A673 (cell line): ENCODE data around the gene YWHAQ.

ENCODE experiments used
- EZH2 ChIP-seq: fragments of 200-600 bp; sonication (generic); IDR thresholded peaks from 2 replicates; pipeline ENCODE4 v1.6.1; 2017; ENCODE audit warnings: borderline replicate concordance, low read depth, mild to moderate bottlenecking, mixed read lengths, antibody characterized with exemption, low read length; ENCODE audit not compliant: poor library complexity, severe bottlenecking
- TF ChIP-seq, protein P1 (sequence below): fragments of 300-800, 200-600 bp; sonication (generic); conservative IDR thresholded peaks from 2 replicates; pipeline ENCODE4 v1.5.1; 2017; ENCODE audit warnings: low read depth, mild to moderate bottlenecking, antibody characterized with exemption, low read length, moderate library complexity, mixed read lengths

DNA sequence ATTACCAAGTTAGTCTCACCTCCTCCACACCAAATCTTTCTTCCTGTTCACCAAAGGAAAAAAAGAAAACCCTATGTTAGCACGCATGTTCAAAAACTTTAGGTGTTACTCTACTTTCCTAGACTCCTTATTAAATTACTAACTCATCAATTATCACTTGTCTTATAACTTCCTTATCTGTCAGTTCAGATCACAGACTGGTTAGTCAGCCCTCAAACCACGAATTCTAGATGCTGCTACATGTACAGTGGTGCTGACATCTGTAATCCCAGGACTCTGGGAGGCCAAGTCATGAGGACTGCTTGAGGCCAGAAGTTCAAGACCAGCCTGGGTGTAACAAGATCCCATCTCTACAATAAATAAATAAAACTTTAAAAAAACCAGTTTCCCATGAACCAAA, 3.5 kb downstream of the YWHAQ start:
- TF ChIP-seq, protein P1, sequence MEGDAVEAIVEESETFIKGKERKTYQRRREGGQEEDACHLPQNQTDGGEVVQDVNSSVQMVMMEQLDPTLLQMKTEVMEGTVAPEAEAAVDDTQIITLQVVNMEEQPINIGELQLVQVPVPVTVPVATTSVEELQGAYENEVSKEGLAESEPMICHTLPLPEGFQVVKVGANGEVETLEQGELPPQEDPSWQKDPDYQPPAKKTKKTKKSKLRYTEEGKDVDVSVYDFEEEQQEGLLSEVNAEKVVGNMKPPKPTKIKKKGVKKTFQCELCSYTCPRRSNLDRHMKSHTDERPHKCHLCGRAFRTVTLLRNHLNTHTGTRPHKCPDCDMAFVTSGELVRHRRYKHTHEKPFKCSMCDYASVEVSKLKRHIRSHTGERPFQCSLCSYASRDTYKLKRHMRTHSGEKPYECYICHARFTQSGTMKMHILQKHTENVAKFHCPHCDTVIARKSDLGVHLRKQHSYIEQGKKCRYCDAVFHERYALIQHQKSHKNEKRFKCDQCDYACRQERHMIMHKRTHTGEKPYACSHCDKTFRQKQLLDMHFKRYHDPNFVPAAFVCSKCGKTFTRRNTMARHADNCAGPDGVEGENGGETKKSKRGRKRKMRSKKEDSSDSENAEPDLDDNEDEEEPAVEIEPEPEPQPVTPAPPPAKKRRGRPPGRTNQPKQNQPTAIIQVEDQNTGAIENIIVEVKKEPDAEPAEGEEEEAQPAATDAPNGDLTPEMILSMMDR = no peak
- TF ChIP-seq EZH2 = no peak
